B cell (primary cell): ENCODE measurements around the gene PPP1R14C. TPM values are rescaled to one million over a fixed set of nuclear protein-coding genes. Genes with fewer than 3 reads are reported as not detected.

Experiments used
- ATAC-seq: fragments of 200-7000 bp; cut with Tn5 transposase; one replicate; pipeline ENCODE4 v1.10.0; 2021; ENCODE audit warnings: low read depth, mild to moderate bottlenecking, moderate number of reproducible peaks, moderate library complexity
- CTCF ChIA-PET: fragments of 350-600 bp; sonication (Branson Sonifier 250); formaldehyde crosslinking; loops from one replicate; lab custom pipeline; 2021; ENCODE audit warnings: antibody characterized with exemption, inconsistent platforms; lab: Charles Lee
- POLR2A ChIA-PET: fragments of 350-600 bp; sonication (Branson Sonifier 250); formaldehyde crosslinking; loops from one replicate; lab custom pipeline; 2021; ENCODE audit warnings: antibody characterized with exemption; lab: Charles Lee
- DNase-seq: peaks from one replicate; pipeline ENCODE4 v3.0.0; 2013
- H2AFZ ChIP-seq: 2 replicates; pipeline ENCODE4 v1.6.1; 2012; ENCODE audit warnings: mild to moderate bottlenecking, low read depth, low read length; ENCODE audit not compliant: insufficient read depth, poor library complexity, severe bottlenecking
- H3K27ac ChIP-seq, 2 donors: 1 replicate in 1 of 2; 2 replicates in 1 of 2; pipeline ENCODE4 v1.5.1; 2012 to 2013; ENCODE audit warnings: low read length in 2 of 2, mild to moderate bottlenecking in 2 of 2, moderate library complexity in 1 of 2
- H3K27me3 ChIP-seq, 4 experiments: fragments of 200-600 bp in 1 of 4; sonication (generic) in 1 of 4; replicated peaks in 1 of 4; 1 replicate in 2 of 4; 2 replicates in 2 of 4; pipeline versions ENCODE4 v1.6.1 to v1.7.0; 2013 to 2016; ENCODE audit warnings: low read length in 3 of 4, mild to moderate bottlenecking in 2 of 4, mixed read lengths in 1 of 4, moderate library complexity in 1 of 4; ENCODE audit not compliant: insufficient read depth in 4 of 4, control insufficient read depth in 3 of 4; ENCODE audit errors: control extremely low read depth in 1 of 4
- H3K36me3 ChIP-seq, 2 experiments: replicated peaks in 1 of 2; 1 replicate in 1 of 2; 2 replicates in 1 of 2; pipeline versions ENCODE4 v1.6.1 to v1.7.1; 2013; ENCODE audit warnings: low read length in 1 of 2; ENCODE audit not compliant: insufficient read depth in 2 of 2, control insufficient read depth in 1 of 2; ENCODE audit errors: control extremely low read depth in 1 of 2, extremely low read depth in 1 of 2
- H3K4me1 ChIP-seq, 2 donors: fragments of 200-600 bp in 1 of 2; sonication (generic) in 1 of 2; 1 replicate in 1 of 2; 2 replicates in 1 of 2; pipeline versions ENCODE4 v1.5.1 to v1.6.1; 2013 to 2017; ENCODE audit warnings: low read length in 2 of 2; ENCODE audit not compliant: control insufficient read depth in 2 of 2, insufficient read depth in 2 of 2
- H3K4me2 ChIP-seq: replicated peaks from 2 replicates; pipeline ENCODE3; 2012; ENCODE audit warnings: mild to moderate bottlenecking, low read depth, low read length; ENCODE audit not compliant: poor library complexity, severe bottlenecking
- H3K4me3 ChIP-seq, 5 experiments: fragments of 200-600 bp in 1 of 5; sonication (generic) in 1 of 5; 1 replicate in 3 of 5; 2 replicates in 2 of 5; pipeline versions ENCODE4 v1.5.1 to v1.7.0; 2011 to 2016; ENCODE audit warnings: low read length in 4 of 5, mild to moderate bottlenecking in 4 of 5, low read depth in 2 of 5, control low read depth in 1 of 5, moderate library complexity in 1 of 5; ENCODE audit not compliant: insufficient read depth in 1 of 5; ENCODE audit errors: control extremely low read depth in 1 of 5, extremely low read depth in 1 of 5
- H3K79me2 ChIP-seq: fragments of 200-600 bp; sonication (generic); one replicate; pipeline ENCODE4 v1.6.0; 2016; ENCODE audit warnings: low read length; ENCODE audit not compliant: control insufficient read depth, insufficient read depth
- H3K9ac ChIP-seq: fragments of 200-600 bp; sonication (generic); 2 replicates; pipeline ENCODE4 v1.6.1; 2017; ENCODE audit warnings: mild to moderate bottlenecking, low read length, moderate library complexity
- H3K9me3 ChIP-seq, 3 donors: one replicate each; pipeline versions ENCODE4 v1.6.1 to v1.7.1; 2013; ENCODE audit warnings: low read length in 2 of 3; ENCODE audit not compliant: control insufficient read depth in 2 of 3, insufficient read depth in 1 of 3; ENCODE audit errors: control extremely low read depth in 1 of 3
- H4K20me1 ChIP-seq: 2 replicates; pipeline ENCODE4 v1.6.0; 2012; ENCODE audit warnings: mild to moderate bottlenecking, low read length; ENCODE audit not compliant: insufficient read depth, control insufficient read depth, poor library complexity, severe bottlenecking
- H3K27ac Mint-ChIP-seq: one replicate; pipeline ENCODE4 v1.8.0; 2021; ENCODE audit warnings: mixed read lengths
- H3K27me3 Mint-ChIP-seq: one replicate; pipeline ENCODE4 v1.8.0; 2021; ENCODE audit warnings: mixed read lengths
- H3K4me1 Mint-ChIP-seq: one replicate; pipeline ENCODE4 v1.8.0; 2021; ENCODE audit warnings: mixed read lengths
- H3K4me3 Mint-ChIP-seq: one replicate; pipeline ENCODE4 v1.8.0; 2021; ENCODE audit warnings: mixed read lengths
- H3K9me3 Mint-ChIP-seq: one replicate; pipeline ENCODE4 v1.8.0; 2022; ENCODE audit warnings: mixed read lengths; ENCODE audit not compliant: insufficient read depth
- EZH2 ChIP-seq: IDR thresholded peaks from 2 replicates; pipeline ENCODE4 v1.6.1; 2012; ENCODE audit warnings: borderline replicate concordance, low read depth, mild to moderate bottlenecking, moderate library complexity, low read length; ENCODE audit not compliant: insufficient read depth, poor library complexity, severe bottlenecking
- WGBS: methylation state at CpG from one replicate; pipeline ENCODE4 v1.1.5; 2013; ENCODE audit warnings: missing lambda C conversion rate; ENCODE audit not compliant: insufficient coverage; 5-methylcytosine and 5-hydroxymethylcytosine counted together
- intact Hi-C: fragments of 100-400 bp; cut with micrococcal nuclease; formaldehyde crosslinking; loops from one replicate; pipeline ENCODE4 v1.10.0; 2022
- polyA plus RNA-seq: library from polyadenylated mRNA; depleted of rRNA; stranded (reverse); fragments of >200 nt; gene quantifications from 2 replicates; pipeline ENCODE4 v1.2.3, GENCODE V29; 2012
- total RNA-seq, 2 donors: library from RNA; stranded (reverse); fragments of 120-200 nt in 1 of 2; gene quantifications; 1 replicate in 1 of 2; 2 replicates in 1 of 2; pipeline versions ENCODE4 v1.2.3 to v1.2.4, GENCODE V29; 2013 to 2022
- TF ChIP-seq, protein P1 (sequence below): fragments of 200-600 bp; IDR thresholded peaks from one replicate; pipeline ENCODE4 v1.8.0; 2022; ENCODE audit warnings: antibody characterized with exemption, mild to moderate bottlenecking

Gene PPP1R14C
- total and polyA plus RNA-seq, 2 donors (not counting 1 experiment from before 2014, with no cell fraction given) = not detected

DNA sequence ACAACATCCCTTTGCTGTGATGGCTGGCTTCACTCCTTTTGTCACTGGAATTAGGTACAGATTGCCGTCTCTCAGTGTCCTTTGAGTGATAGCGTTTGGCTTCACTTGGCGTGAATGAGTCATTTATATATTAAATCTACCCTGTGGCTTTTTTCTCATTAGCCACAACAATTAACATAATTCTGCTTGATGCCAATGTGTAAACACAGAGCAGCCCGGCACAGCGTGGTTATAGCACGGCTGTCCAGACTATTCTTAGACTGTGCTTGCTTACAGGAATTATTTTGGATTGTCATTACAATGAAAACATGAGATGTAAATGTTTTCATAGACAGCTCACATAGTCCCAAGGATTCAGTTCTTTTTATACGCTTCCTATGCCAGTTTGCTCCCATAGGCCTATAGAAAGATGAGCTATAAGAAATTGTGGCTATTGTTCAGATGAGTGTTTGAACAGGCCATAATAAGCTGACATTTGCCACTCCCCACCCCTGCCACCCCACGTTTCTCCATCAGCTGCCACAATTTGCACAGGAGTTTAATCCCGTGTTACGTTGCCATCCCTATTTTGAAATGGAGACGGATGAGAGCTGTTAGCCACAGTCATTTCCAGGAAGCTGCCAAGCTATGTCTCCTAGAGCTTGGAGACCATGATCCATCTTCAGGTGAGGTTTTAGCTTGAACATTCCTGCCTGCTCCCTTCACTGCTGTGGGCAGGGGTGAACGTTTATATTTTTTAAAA lies 65.9 kb downstream of the PPP1R14C start:
- WGBS = 96% methylated on average over 4 of the region's 12 CpGs
- CTCF ChIA-PET = interaction anchor here (0.6 to 1.0 kb wide), 2 partner anchors 64 to 138 kb away, joined by 3 read pairs; no protein-coding TSS in a partner anchor
- no peak for DNase-seq

DNA sequence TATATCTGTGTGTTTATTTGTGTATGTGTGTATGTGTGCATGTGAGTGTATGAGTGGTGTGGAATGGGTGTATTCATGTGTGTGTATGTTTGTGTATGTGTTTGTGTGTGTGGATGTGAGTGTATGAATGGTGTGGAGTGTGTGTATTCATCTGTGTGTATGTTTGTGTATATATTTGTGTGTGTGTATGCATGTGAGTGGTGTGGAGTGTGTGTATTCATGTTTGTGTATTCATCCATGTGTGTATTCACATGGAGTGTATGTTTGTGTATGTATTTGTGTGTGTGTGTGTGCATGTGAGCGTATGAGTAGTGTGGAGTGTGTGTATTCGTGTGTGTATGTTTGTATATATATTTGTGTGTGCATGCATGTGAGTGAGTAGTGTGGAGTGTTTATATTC lies 66.6 kb downstream of the PPP1R14C start:
- DNase-seq (no peak), ATAC-seq (no peak)
- Histone ChIP-seq H3K9me3 (no peaks in the 10 kb centered on the region), H4K20me1 (no peaks in the 10 kb centered on the region), H3K4me3 (no peak overlapping the region), H2AFZ (no peak overlapping the region), H3K27ac (no peak overlapping the region), H3K79me2 (no peaks in the 10 kb centered on the region), H3K9ac (no peak overlapping the region), H3K27me3 (peaks cover 0 to 6% (median 0%) of the 10 kb centered on the region in 4 experiments), H3K36me3 (no peaks in the 10 kb centered on the region), H3K4me2 (no peak overlapping the region), H3K4me1 (peaks cover 19% of the 10 kb centered on the region in 2 donors)
- Mint-ChIP-seq H3K4me3 (no peak overlapping the region), H3K27ac (no peak overlapping the region), H3K4me1 (peaks cover 18% of the 10 kb centered on the region), H3K9me3 (no peaks in the 10 kb centered on the region), H3K27me3 (peaks cover 9% of the 10 kb centered on the region)
- CTCF ChIA-PET = interaction anchor here (1.0 kb wide), 1 partner anchor 138 kb away, joined by 3 read pairs; no protein-coding TSS in a partner anchor
- WGBS = 97% methylated on average over 2 of the region's 2 CpGs
- POLR2A ChIA-PET = no interaction called here
- TF ChIP-seq, protein P1, sequence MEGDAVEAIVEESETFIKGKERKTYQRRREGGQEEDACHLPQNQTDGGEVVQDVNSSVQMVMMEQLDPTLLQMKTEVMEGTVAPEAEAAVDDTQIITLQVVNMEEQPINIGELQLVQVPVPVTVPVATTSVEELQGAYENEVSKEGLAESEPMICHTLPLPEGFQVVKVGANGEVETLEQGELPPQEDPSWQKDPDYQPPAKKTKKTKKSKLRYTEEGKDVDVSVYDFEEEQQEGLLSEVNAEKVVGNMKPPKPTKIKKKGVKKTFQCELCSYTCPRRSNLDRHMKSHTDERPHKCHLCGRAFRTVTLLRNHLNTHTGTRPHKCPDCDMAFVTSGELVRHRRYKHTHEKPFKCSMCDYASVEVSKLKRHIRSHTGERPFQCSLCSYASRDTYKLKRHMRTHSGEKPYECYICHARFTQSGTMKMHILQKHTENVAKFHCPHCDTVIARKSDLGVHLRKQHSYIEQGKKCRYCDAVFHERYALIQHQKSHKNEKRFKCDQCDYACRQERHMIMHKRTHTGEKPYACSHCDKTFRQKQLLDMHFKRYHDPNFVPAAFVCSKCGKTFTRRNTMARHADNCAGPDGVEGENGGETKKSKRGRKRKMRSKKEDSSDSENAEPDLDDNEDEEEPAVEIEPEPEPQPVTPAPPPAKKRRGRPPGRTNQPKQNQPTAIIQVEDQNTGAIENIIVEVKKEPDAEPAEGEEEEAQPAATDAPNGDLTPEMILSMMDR = no peak
- TF ChIP-seq EZH2 = no peak
- intact Hi-C loops = no loop called here

More for the DNA sequence above, 65.9 kb downstream of the PPP1R14C start:
- Mint-ChIP-seq H3K4me3 (no peak overlapping the region), H3K27me3 (peaks cover 9% of the 10 kb centered on the region), H3K27ac (no peak overlapping the region), H3K9me3 (no peaks in the 10 kb centered on the region), H3K4me1 (peaks cover 20% of the 10 kb centered on the region)
- Histone ChIP-seq H3K9ac (no peak overlapping the region), H2AFZ (no peak overlapping the region), H3K36me3 (no peaks in the 10 kb centered on the region), H3K27ac (no peak overlapping the region), H4K20me1 (no peaks in the 10 kb centered on the region), H3K79me2 (no peaks in the 10 kb centered on the region), H3K9me3 (no peaks in the 10 kb centered on the region), H3K4me1 (peaks cover 20% of the 10 kb centered on the region in 2 donors), H3K4me3 (no peak overlapping the region), H3K4me2 (no peak overlapping the region), H3K27me3 (peaks cover 0 to 6% (median 0%) of the 10 kb centered on the region in 4 experiments)
- ATAC-seq = no peak
- POLR2A ChIA-PET = no interaction called here
- intact Hi-C loops = no loop called here
- TF ChIP-seq, protein P1 = no peak
- no peak for TF ChIP-seq EZH2
